Activated CD4-positive, alpha-beta T cell treated with anti-CD3 and anti-CD28 coated beads, Interleukin-2, amount 10 ng/mL, durations not matched to agents 24 days and 14 days (primary cell): ENCODE data around the gene ANO7. TPM values are rescaled to one million over a fixed set of nuclear protein-coding genes. Genes with fewer than 3 reads are reported as not detected.
A peak's percentile ranks its signal among the peaks of the same experiment; 100 is the strongest.

Experiments
- DNase-seq: peaks from one replicate; pipeline ENCODE4 v3.0.0; 2022
- H3K27ac Mint-ChIP-seq: one replicate; pipeline ENCODE4 v1.8.0; 2022; ENCODE audit warnings: mild to moderate bottlenecking, mixed read lengths
- H3K27me3 Mint-ChIP-seq: one replicate; pipeline ENCODE4 v1.8.0; 2022; ENCODE audit warnings: mixed read lengths
- H3K36me3 Mint-ChIP-seq: one replicate; pipeline ENCODE4 v1.8.0; 2022; ENCODE audit warnings: low read depth, mild to moderate bottlenecking, mixed read lengths
- H3K4me1 Mint-ChIP-seq: one replicate; pipeline ENCODE4 v1.8.0; 2021; ENCODE audit warnings: mixed read lengths
- H3K4me3 Mint-ChIP-seq: one replicate; pipeline ENCODE4 v1.8.0; 2022; ENCODE audit warnings: mild to moderate bottlenecking, moderate library complexity, mixed read lengths
- H3K9me3 Mint-ChIP-seq: one replicate; pipeline ENCODE4 v1.8.0; 2021; ENCODE audit warnings: mixed read lengths
- intact Hi-C: fragments of 100-400 bp; cut with micrococcal nuclease; formaldehyde crosslinking; loops from one replicate; pipeline ENCODE4 v1.15.1; 2023
- total RNA-seq: library from RNA; stranded (reverse); gene quantifications from 2 replicates; pipeline ENCODE4 v1.2.3, GENCODE V29; 2022

Gene ANO7
- total RNA-seq, 1 donor from 2014 or later = 2.8 TPM

- DNase-seq = no peak
These were observed 70.2 kb downstream of the ANO7 start for GRCh38 chr2:241258505-241259280.

GRCh38 chr2:241260911-241261310 is 72.4 kb downstream of the ANO7 start:
- no peak overlapping the region for H3K4me3 Mint-ChIP-seq
- peaks cover 59% of the 10 kb centered on the region for H3K36me3 Mint-ChIP-seq
- H3K9me3 Mint-ChIP-seq = no peaks in the 10 kb centered on the region
- no peak for DNase-seq
- peaks cover 4% of the 10 kb centered on the region for H3K4me1 Mint-ChIP-seq
- intact Hi-C loops = no loop called here
- H3K27me3 Mint-ChIP-seq = no peaks in the 10 kb centered on the region
- H3K27ac Mint-ChIP-seq = no peak overlapping the region

More at GRCh38 chr2:241258505-241259280, 70.2 kb downstream of the ANO7 start:
- H3K27me3 Mint-ChIP-seq = no peaks in the 10 kb centered on the region
- H3K4me3 Mint-ChIP-seq = no peak overlapping the region
- peaks cover 4% of the 10 kb centered on the region for H3K4me1 Mint-ChIP-seq
- no peaks in the 10 kb centered on the region for H3K9me3 Mint-ChIP-seq
- H3K27ac Mint-ChIP-seq = peak overlapping the region; percentile 26
- intact Hi-C loops = no loop called here
- peaks cover 60% of the 10 kb centered on the region for H3K36me3 Mint-ChIP-seq

- intact Hi-C loops = no loop called here
- H3K4me3 Mint-ChIP-seq = no peak overlapping the region
- no peaks in the 10 kb centered on the region for H3K27me3 Mint-ChIP-seq
- peaks cover 59% of the 10 kb centered on the region for H3K36me3 Mint-ChIP-seq
- no peak for DNase-seq
- H3K4me1 Mint-ChIP-seq = peaks cover 4% of the 10 kb centered on the region
- H3K27ac Mint-ChIP-seq = no peak overlapping the region
- H3K9me3 Mint-ChIP-seq = no peaks in the 10 kb centered on the region
These were observed 73.2 kb downstream of the ANO7 start for GRCh38 chr2:241261628-241262027.

- intact Hi-C loops = no loop called here
- Mint-ChIP-seq H3K27me3 (no peaks in the 10 kb centered on the region), H3K4me1 (peaks cover 10% of the 10 kb centered on the region), H3K9me3 (no peaks in the 10 kb centered on the region), H3K36me3 (peaks cover 63% of the 10 kb centered on the region), H3K4me3 (no peak overlapping the region), H3K27ac (no peak overlapping the region)
- no peak for DNase-seq
These were observed 74.6 kb downstream of the ANO7 start for GRCh38 chr2:241263061-241263460.

GRCh38 chr2:241265506-241265905 is 77.0 kb downstream of the ANO7 start:
- no peak for DNase-seq
- H3K4me1 Mint-ChIP-seq = peaks cover 21% of the 10 kb centered on the region
- H3K36me3 Mint-ChIP-seq = peaks cover 61% of the 10 kb centered on the region
- H3K27ac Mint-ChIP-seq = no peak overlapping the region
- intact Hi-C loops = no loop called here
- H3K9me3 Mint-ChIP-seq = no peaks in the 10 kb centered on the region
- no peak overlapping the region for H3K4me3 Mint-ChIP-seq
- no peaks in the 10 kb centered on the region for H3K27me3 Mint-ChIP-seq

GRCh38 chr2:241267249-241268067 is 79.0 kb downstream of the ANO7 start:
- H3K4me3 Mint-ChIP-seq = no peak overlapping the region
- peaks cover 51% of the 10 kb centered on the region for H3K36me3 Mint-ChIP-seq
- intact Hi-C loops = no loop called here
- no peaks in the 10 kb centered on the region for H3K27me3 Mint-ChIP-seq
- no peak overlapping the region for H3K27ac Mint-ChIP-seq
- DNase-seq = no peak
- no peaks in the 10 kb centered on the region for H3K9me3 Mint-ChIP-seq
- H3K4me1 Mint-ChIP-seq = peaks cover 32% of the 10 kb centered on the region

GRCh38 chr2:241268306-241268705 is 79.8 kb downstream of the ANO7 start:
- H3K27me3 Mint-ChIP-seq = no peaks in the 10 kb centered on the region
- intact Hi-C loops = no loop called here
- peaks cover 44% of the 10 kb centered on the region for H3K36me3 Mint-ChIP-seq
- DNase-seq = no peak
- peak overlapping the region; percentile 65 for H3K27ac Mint-ChIP-seq
- peak overlapping the region; percentile 28 for H3K4me3 Mint-ChIP-seq
- H3K9me3 Mint-ChIP-seq = no peaks in the 10 kb centered on the region
- H3K4me1 Mint-ChIP-seq = peaks cover 36% of the 10 kb centered on the region

- DNase-seq = no peak
- H3K27me3 Mint-ChIP-seq = no peaks in the 10 kb centered on the region
- H3K27ac Mint-ChIP-seq = no peak overlapping the region
- no peaks in the 10 kb centered on the region for H3K9me3 Mint-ChIP-seq
- peaks cover 40% of the 10 kb centered on the region for H3K4me1 Mint-ChIP-seq
- peaks cover 41% of the 10 kb centered on the region for H3K36me3 Mint-ChIP-seq
- intact Hi-C loops = no loop called here
- H3K4me3 Mint-ChIP-seq = no peak overlapping the region
These were observed 80.4 kb downstream of the ANO7 start for GRCh38 chr2:241268716-241269445.

- no peak overlapping the region for H3K27ac Mint-ChIP-seq
- H3K9me3 Mint-ChIP-seq = no peaks in the 10 kb centered on the region
- intact Hi-C loops = no loop called here
- no peaks in the 10 kb centered on the region for H3K27me3 Mint-ChIP-seq
- no peak overlapping the region for H3K4me3 Mint-ChIP-seq
- peaks cover 38% of the 10 kb centered on the region for H3K36me3 Mint-ChIP-seq
- H3K4me1 Mint-ChIP-seq = peaks cover 44% of the 10 kb centered on the region
- DNase-seq = no peak
These were observed 81.4 kb downstream of the ANO7 start for GRCh38 chr2:241269707-241270520.

GRCh38 chr2:241270531-241270930 is 82.1 kb downstream of the ANO7 start:
- peaks cover 40% of the 10 kb centered on the region for H3K36me3 Mint-ChIP-seq

GRCh38 chr2:241271706-241272302 is 83.3 kb downstream of the ANO7 start:
- peak; percentile 90 for DNase-seq
- H3K27me3 Mint-ChIP-seq = no peaks in the 10 kb centered on the region
- peaks cover 42% of the 10 kb centered on the region for H3K4me1 Mint-ChIP-seq
- peaks cover 11% of the 10 kb centered on the region for H3K9me3 Mint-ChIP-seq
- H3K27ac Mint-ChIP-seq = peak overlapping the region; percentile 90
- H3K4me3 Mint-ChIP-seq = peak overlapping the region; percentile 92
- H3K36me3 Mint-ChIP-seq = peaks cover 35% of the 10 kb centered on the region
- intact Hi-C loops = loop anchor here (1.0 kb wide), 1 partner anchor 43 kb away; the partner anchor contains the start of genes HDLBP and SEPTIN2

More at GRCh38 chr2:241270531-241270930, 82.1 kb downstream of the ANO7 start:
- Mint-ChIP-seq H3K4me1 (peaks cover 44% of the 10 kb centered on the region), H3K4me3 (peak overlapping the region; percentile 92), H3K27ac (no peak overlapping the region), H3K9me3 (peaks cover 3% of the 10 kb centered on the region), H3K27me3 (no peaks in the 10 kb centered on the region)
- no peak for DNase-seq
- intact Hi-C loops = no loop called here

- no peaks in the 10 kb centered on the region for H3K27me3 Mint-ChIP-seq
These were observed 84.1 kb downstream of the ANO7 start for GRCh38 chr2:241272303-241273209.

More at GRCh38 chr2:241272303-241273209, 84.1 kb downstream of the ANO7 start:
- Mint-ChIP-seq H3K27ac (peak overlapping the region; percentile 74), H3K9me3 (peaks cover 11% of the 10 kb centered on the region), H3K4me1 (peaks cover 41% of the 10 kb centered on the region), H3K36me3 (peaks cover 36% of the 10 kb centered on the region), H3K4me3 (peak overlapping the region; percentile 80)
- peak; percentile 87 for DNase-seq
- intact Hi-C loops = loop anchor here (1.0 kb wide), 1 partner anchor 43 kb away; the partner anchor contains the start of genes HDLBP and SEPTIN2
